Gastroesophageal sphincter (tissue), 4 donors: ENCODE measurements around the gene PHLDB2. TPM values are rescaled to one million over a fixed set of nuclear protein-coding genes. Genes with fewer than 3 reads are reported as not detected.

Experiments
- ATAC-seq: fragments of 150-250 bp; one replicate; pipeline ENCODE4 v1.9.1; 2016; ENCODE audit warnings: mild to moderate bottlenecking, moderate library complexity
- H3K27ac ChIP-seq, 4 donors: fragments of 200-600 bp; sonication (generic) in 3 of 4; 1 replicate in 3 of 4; 2 replicates in 1 of 4; pipeline ENCODE4 v1.5.1; 2016 to 2019
- H3K27me3 ChIP-seq: fragments of 200-600 bp; sonication (generic); one replicate; pipeline ENCODE4 v1.5.1; 2019
- H3K36me3 ChIP-seq, 2 donors: fragments of 200-600 bp; sonication (generic); one replicate each; pipeline ENCODE4 v1.5.1; 2019; ENCODE audit warnings: control low read depth in 1 of 2
- H3K4me1 ChIP-seq, 3 donors: fragments of 200-600 bp; sonication (generic); 1 replicate in 2 of 3; 2 replicates in 1 of 3; pipeline ENCODE4 v1.5.1; 2016 to 2019; ENCODE audit warnings: control low read depth in 2 of 3
- H3K4me3 ChIP-seq, 2 donors: fragments of 200-600 bp; sonication (generic); one replicate each; pipeline ENCODE4 v1.5.1; 2019; ENCODE audit warnings: mild to moderate bottlenecking in 1 of 2, moderate library complexity in 1 of 2
- H3K9me3 ChIP-seq, 3 donors: fragments of 200-600 bp; sonication (generic); one replicate each; pipeline ENCODE4 v1.5.1; 2017 to 2019; ENCODE audit warnings: control low read depth in 2 of 3
- CTCF ChIP-seq, 4 experiments: fragments of 200-600 bp in 2 of 4; fragments of 450-650 bp in 2 of 4; sonication (generic) in 1 of 4; IDR thresholded peaks; one replicate each; pipeline ENCODE4 v1.5.1; 2017 to 2019; ENCODE audit warnings: antibody characterized with exemption in 4 of 4, mild to moderate bottlenecking in 2 of 4, moderate library complexity in 2 of 4
- EP300 ChIP-seq: sonication (generic); formaldehyde crosslinking; IDR thresholded peaks from one replicate; pipeline ENCODE4 v1.6.1; 2017; ENCODE audit warnings: antibody characterized with exemption, mild to moderate bottlenecking
- POLR2A ChIP-seq, 2 donors: fragments of 450-650 bp; IDR thresholded peaks; one replicate each; pipeline ENCODE4 v1.6.1; 2017; ENCODE audit warnings: antibody characterized with exemption in 2 of 2, mild to moderate bottlenecking in 2 of 2, moderate library complexity in 1 of 2
- POLR2AphosphoS5 ChIP-seq: sonication (generic); formaldehyde crosslinking; IDR thresholded peaks from one replicate; pipeline ENCODE4 v1.6.1; 2017; ENCODE audit warnings: antibody characterized with exemption
- WGBS, 2 donors: methylation state at CpG; one replicate each; pipeline ENCODE4 v1.1.5; 2018; ENCODE audit warnings: low coverage in 1 of 2; 5-methylcytosine and 5-hydroxymethylcytosine counted together
- total RNA-seq, 4 donors: library from RNA; depleted of rRNA; stranded (reverse); fragments of >200 nt; gene quantifications; one replicate each; pipeline ENCODE4 v1.1.0, GENCODE V29; 2016

The PHLDB2 gene
- total RNA-seq, 4 donors from 2014 or later: 52.1 to 115 (median 77.4) TPM

- ATAC-seq: no peak
- no peak overlapping the region for H3K27ac ChIP-seq
- 71% methylated on average over 2 of the region's 2 CpGs; no CpG with 5 or more reads in 1 of the 2 donors for WGBS, 2 donors
- H3K9me3 ChIP-seq: peaks cover 0 to 14% (median 0%) of the 10 kb centered on the region in 3 donors
- H3K4me1 ChIP-seq: peaks cover 0 to 20% (median 3%) of the 10 kb centered on the region in 3 donors
- H3K27me3 ChIP-seq: no peaks in the 10 kb centered on the region
- no peak for TF ChIP-seq POLR2AphosphoS5
- no peak for TF ChIP-seq CTCF (IDR thresholded peaks at IDR 0.05)
- no peak for TF ChIP-seq EP300
- no peak for TF ChIP-seq POLR2A (IDR thresholded peaks at IDR 0.05)
- no peak overlapping the region for H3K4me3 ChIP-seq
- H3K36me3 ChIP-seq: peaks cover 0 to 31% of the 10 kb centered on the region in 2 donors
Measured at GRCh38 chr3:111882194-111882593, 23.1 kb downstream of the PHLDB2 start.

GRCh38 chr3:111882799-111883198 is 23.7 kb downstream of the PHLDB2 start:
- H3K27ac ChIP-seq: no peak overlapping the region
- no peaks in the 10 kb centered on the region for H3K27me3 ChIP-seq
- peaks cover 0 to 14% (median 0%) of the 10 kb centered on the region in 3 donors for H3K9me3 ChIP-seq
- H3K4me1 ChIP-seq: peaks cover 0 to 20% (median 3%) of the 10 kb centered on the region in 3 donors
- H3K4me3 ChIP-seq: no peak overlapping the region
- ATAC-seq: no peak
- H3K36me3 ChIP-seq: peaks cover 0 to 31% of the 10 kb centered on the region in 2 donors
- TF ChIP-seq EP300: no peak
- no peak for TF ChIP-seq POLR2A (IDR thresholded peaks at IDR 0.05)
- no peak for TF ChIP-seq POLR2AphosphoS5
- TF ChIP-seq CTCF (IDR thresholded peaks at IDR 0.05): no peak

- ATAC-seq: no peak
- H3K27me3 ChIP-seq: no peaks in the 10 kb centered on the region
- H3K27ac ChIP-seq: no peak overlapping the region
- TF ChIP-seq CTCF (IDR thresholded peaks at IDR 0.05): no peak
- TF ChIP-seq POLR2A (IDR thresholded peaks at IDR 0.05): no peak
- no peak for TF ChIP-seq POLR2AphosphoS5
- TF ChIP-seq EP300: no peak
- H3K36me3 ChIP-seq: peaks cover 0 to 31% of the 10 kb centered on the region in 2 donors
- no peak overlapping the region for H3K4me3 ChIP-seq
- peaks cover 0 to 14% (median 0%) of the 10 kb centered on the region in 3 donors for H3K9me3 ChIP-seq
- 75 to 79% methylated on average over 4 to 11 of the region's 11 CpGs for WGBS, 2 donors
- H3K4me1 ChIP-seq: peaks cover 0 to 29% (median 3%) of the 10 kb centered on the region in 3 donors
Measured at GRCh38 chr3:111884411-111885018, 25.4 kb downstream of the PHLDB2 start.

GRCh38 chr3:111885578-111885977 is 26.5 kb downstream of the PHLDB2 start:
- no peaks in the 10 kb centered on the region for H3K27me3 ChIP-seq
- peaks cover 0 to 8% (median 0%) of the 10 kb centered on the region in 3 donors for H3K9me3 ChIP-seq
- H3K36me3 ChIP-seq: peaks cover 0 to 31% of the 10 kb centered on the region in 2 donors
- TF ChIP-seq POLR2A (IDR thresholded peaks at IDR 0.05) (no peak), POLR2AphosphoS5 (no peak), EP300 (no peak), CTCF (IDR thresholded peaks at IDR 0.05) (no peak)
- peaks cover 0 to 31% (median 3%) of the 10 kb centered on the region in 3 donors for H3K4me1 ChIP-seq
- no peak overlapping the region for H3K27ac ChIP-seq
- H3K4me3 ChIP-seq: no peak overlapping the region
- 73% methylated on average over 2 of the region's 2 CpGs for WGBS, 2 donors
- ATAC-seq: no peak

- no peak overlapping the region for H3K27ac ChIP-seq
- ATAC-seq: no peak
Measured at GRCh38 chr3:111890051-111890580, 31.1 kb downstream of the PHLDB2 start.

More at GRCh38 chr3:111890051-111890580, 31.1 kb downstream of the PHLDB2 start:
- no peak overlapping the region for H3K4me3 ChIP-seq
- H3K9me3 ChIP-seq: no peaks in the 10 kb centered on the region
- H3K27me3 ChIP-seq: no peaks in the 10 kb centered on the region
- H3K4me1 ChIP-seq: peaks cover 0 to 20% (median 0%) of the 10 kb centered on the region in 3 donors
- TF ChIP-seq POLR2AphosphoS5 (no peak), EP300 (no peak), POLR2A (IDR thresholded peaks at IDR 0.05) (no peak), CTCF (IDR thresholded peaks at IDR 0.05) (no peak)
- H3K36me3 ChIP-seq: peaks cover 0 to 12% of the 10 kb centered on the region in 2 donors
- 26 to 45% methylated on average over 4 to 5 of the region's 5 CpGs for WGBS, 2 donors
